NCI-H1092 treated with DMSO at 0.1 percent for 48 hours (cell line): ENCODE data around the gene ANKRD18A.

Experiments used
- DNase-seq: peaks from one replicate; lab custom pipeline; 2025; lab: John Stamatoyannopoulos, UW

ANKRD18A gene

DNA sequence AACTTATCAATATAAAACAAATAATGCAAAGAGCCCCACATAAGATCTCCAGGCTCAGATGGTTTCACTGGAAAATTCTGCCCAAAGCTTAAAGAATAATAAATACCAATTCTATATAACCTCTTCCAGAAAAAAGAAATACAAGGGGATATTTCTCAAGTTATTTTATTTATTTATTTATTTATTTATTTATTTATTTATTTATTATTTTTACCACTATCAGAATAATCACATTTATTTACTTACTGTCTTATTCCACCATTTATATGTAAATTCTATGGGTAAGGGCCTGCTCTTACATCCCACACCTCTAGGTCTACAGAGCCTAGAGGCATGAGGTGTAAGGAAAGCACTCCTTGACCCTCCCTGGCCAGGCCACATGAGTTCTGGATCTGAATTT lies 91.1 kb downstream of the ANKRD18A start:
- no peak for DNase-seq

DNA sequence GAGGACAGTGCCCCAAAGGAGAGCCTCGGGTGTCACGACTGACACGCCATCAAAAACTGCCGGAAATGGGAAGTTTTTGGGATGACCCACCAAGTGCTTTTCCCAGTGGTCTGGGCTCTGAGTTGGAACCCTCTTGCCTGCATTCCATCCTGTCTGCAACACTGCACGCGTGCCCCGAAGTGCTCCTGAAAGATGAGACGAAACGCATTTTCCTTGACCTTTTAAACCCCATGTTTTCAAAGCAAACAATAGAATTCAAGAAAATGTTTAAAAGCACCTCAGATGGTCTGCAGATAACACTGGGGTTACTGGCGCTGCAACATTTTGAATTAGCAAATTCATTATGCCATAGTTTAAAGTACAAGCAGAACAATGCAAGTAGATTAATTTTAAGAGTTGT lies 92.9 kb downstream of the ANKRD18A start:
- DNase-seq, result no peak

DNA sequence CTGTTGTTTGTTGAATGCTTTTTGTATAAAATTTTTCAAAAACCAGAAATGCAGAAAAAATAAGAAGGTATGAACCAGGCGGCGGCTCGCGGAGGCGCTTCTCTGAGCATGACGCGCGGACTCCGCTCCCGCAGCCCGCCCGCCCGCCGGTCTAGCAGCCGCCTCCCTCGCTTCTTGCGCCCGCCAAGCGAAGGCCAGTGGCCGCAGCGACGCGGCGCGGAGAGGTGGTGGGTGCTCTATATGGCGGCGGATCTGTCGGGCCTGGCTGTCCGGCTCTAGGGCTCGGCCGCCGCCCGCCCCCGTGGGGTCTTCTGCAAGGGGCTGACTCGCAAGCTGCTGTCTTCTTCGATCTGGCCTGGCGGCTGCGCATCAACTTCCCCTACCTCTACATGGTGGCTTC lies 93.8 kb downstream of the ANKRD18A start:
- DNase-seq, result no peak

DNA sequence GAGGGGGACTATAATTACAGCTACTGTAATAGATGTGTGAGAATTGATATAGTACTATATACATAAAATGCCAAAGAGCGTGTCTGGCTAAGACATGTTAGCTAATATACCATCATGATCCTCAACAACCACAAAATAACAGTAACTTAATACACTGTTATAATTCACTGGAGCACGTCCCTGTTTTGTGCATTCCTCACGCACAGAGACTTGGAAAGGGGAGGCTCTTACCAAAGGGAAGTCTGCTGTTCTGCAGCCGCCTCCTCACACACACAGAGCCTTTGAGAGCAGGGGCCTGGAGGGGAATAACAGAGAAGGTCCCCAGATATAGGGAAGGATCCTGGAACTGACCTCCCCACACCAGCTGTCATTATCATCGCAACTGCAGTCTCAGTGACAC lies 97.3 kb downstream of the ANKRD18A start:
- no peak for DNase-seq

DNA sequence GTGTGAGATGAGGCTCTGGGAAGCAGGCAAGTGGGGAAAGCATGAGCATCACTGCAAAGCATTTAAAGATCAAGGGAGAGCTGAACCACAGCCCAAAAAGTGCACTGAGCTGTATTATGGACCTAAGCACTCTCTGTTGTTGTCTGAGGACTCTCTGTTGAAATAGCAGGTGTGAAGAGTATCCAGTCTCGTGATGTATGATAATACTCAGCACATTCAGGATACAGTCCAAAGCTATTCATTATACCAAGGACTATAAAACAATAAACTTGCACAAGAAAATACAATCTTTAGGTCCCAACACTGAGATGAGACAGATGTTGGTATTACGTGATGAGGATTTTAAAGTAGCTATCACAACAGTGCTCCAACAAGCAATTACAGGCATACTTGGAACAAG lies 98.6 kb downstream of the ANKRD18A start:
- DNase-seq, result no peak
